Activated T-cell treated with anti-CD3 and anti-CD28 coated beads for 4 hours (primary cell): ENCODE measurements around the gene COPZ1.

Experiments used
- DNase-seq: peaks from one replicate; pipeline ENCODE4 v3.0.0-alpha.2; 2020

Gene COPZ1

DNA sequence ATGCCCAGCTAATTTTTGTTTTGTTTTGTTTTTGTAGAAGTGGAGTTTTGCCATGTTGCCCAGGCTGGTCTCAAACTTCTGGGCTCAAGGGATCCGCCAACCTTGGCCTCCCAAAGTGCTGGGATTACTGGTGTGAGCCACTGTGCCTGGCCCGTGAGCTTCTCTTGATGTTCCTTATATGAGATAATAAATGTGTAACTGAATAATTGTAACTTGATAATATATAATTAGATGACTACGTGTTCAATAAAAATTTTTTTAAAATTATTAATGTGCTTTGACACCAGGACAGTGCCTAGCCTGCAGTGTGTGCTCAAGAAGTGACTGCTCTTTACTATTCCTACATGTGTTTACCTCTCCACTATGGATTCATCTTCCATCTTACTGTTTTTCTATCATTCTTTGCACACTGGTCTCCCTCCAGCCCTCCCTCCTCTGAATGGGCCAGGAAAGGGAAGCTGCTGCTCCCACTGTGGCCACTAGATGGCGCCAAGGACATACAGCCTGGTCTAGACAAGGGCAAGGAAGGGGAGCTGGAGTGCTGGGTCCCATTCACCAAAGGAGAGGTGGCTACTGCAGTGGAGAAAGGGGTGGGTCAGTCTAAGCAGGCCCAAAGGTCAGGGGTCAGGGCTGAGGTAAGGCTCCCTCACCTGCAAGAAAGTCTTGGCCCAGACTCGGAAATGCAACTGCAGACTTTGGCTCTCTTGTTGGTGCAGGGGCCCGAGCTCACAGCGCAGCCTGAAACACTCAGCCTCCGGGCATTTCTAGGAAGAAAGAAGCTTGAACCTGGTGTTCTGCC is 74.3 kb downstream of the COPZ1 start:
- peak; percentile 84 for DNase-seq

DNA sequence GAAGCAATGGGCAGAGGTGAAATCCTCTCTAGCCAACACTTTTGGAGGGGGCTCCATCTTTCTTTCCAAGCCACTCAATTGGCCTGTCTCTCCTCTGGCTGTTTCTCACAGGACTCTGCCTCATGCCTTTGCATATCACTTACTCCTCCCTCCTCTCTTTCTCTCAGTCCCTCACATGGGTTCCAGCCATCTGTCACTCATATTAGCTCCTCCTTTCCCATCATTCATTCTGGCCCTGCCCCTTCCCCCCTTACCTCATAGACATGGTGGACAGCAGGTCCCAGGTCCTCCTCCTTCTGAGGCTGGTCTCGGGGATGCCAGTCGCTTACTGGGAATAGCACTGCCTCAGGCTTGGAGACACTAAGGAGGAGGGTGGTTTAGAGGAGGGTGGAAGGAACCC is 76.2 kb downstream of the COPZ1 start:
- no peak for DNase-seq
